GM19324 (cell line): ENCODE results near the gene CLMN.

Source experiments
- ATAC-seq: cut with Tn5 transposase; IDR thresholded peaks from one replicate; pipeline ENCODE4 v1.9.1; 2021; ENCODE audit warnings: mild to moderate bottlenecking, moderate library complexity; ENCODE audit not compliant: unreplicated experiment, low FRiP score

Gene CLMN

DNA sequence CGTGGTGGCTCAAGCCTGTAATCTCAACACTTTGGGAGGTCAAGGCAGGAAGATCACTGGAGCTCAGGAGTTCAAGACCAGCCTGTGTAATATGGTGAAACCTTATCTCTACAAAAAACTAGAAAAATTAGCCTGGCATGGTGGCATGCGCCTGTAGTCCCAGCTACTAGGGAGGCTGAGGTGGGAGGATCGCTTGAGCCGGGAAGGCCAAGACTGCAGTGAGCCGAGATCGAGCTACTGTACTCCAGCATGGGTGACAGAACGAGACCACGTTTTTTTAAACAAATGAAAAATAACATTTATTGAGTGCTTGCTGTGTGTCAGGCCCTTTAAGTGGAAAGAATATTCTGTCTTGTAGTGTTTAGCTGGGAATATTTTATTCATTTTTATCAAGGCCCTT is 26.6 kb upstream of the CLMN start:
- no peak for ATAC-seq

DNA sequence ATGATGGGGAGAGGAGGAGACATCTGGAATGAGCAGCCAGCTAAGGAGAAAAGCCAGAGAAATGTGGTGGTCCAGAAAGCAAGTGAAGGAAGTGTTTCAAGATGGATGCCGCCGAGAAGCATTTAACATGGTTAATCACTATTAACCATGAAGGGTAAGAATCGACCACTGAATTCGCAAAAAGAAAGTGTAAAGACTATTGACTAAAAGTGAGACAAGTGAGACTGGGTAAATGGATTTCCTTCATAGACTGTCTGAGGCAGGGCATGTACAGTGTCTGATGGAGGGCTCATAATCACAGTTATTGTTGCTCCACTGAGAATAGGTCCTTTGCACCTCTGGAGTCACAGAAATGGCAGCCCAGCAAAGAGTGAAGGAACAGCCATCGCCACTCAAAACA is 25.3 kb upstream of the CLMN start:
- ATAC-seq: no peak

DNA sequence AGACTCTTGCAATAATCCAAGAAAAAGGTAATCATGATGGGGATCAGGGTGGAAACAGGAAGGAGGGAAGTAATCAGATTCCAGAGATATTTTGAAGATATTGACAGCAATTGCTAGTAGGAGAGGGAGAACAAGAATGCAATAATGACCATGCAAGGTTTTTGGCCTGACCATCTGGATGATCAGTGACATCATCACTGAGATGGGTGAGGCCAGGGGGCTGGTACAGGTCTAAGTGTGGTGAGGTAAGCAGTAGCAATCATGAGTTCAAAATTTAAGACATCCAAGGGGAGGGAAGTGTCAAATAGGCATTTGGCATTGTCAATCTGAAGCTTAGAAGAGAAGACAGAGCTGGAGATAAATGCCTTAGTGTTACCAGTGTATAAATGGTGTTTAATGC is 24.8 kb upstream of the CLMN start:
- ATAC-seq: no peak

DNA sequence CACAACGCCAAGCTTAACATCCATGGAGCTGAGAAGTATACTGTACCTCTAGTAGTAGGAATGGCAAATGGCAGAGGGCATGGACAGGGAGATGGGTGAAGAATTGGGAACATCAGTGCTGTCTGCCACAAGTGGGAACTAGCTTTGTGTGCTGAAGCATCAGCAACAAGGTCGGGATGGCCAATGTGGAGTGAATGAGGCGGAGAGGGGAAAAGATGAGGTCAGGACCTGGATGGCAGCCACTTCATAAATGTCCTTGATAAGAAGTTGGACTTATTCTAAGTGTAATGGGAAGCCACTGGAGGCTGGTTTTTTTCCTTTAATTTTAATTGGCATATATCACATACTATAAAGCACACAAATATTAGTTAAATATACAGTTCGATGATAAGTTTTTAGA is 21.9 kb upstream of the CLMN start:
- no peak for ATAC-seq

DNA sequence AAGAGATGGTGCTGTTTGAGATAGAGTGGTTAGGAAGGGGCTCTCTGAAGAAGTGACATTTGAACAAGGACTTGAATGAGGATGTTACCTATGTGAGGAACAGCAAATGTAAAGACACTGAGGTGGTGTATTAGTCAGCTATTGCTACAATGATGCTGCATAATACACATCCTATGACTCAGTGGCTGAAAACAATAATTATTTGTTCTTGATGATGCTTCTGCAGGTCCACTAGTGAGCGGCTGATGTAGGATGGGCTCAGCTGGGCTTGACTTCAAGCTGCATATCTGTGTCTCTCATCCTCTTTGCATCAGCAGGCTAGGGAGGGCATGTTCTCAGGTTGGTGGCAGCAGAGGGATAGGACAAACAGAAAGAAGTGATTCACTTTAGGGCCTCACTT is 21.4 kb upstream of the CLMN start:
- no peak for ATAC-seq

DNA sequence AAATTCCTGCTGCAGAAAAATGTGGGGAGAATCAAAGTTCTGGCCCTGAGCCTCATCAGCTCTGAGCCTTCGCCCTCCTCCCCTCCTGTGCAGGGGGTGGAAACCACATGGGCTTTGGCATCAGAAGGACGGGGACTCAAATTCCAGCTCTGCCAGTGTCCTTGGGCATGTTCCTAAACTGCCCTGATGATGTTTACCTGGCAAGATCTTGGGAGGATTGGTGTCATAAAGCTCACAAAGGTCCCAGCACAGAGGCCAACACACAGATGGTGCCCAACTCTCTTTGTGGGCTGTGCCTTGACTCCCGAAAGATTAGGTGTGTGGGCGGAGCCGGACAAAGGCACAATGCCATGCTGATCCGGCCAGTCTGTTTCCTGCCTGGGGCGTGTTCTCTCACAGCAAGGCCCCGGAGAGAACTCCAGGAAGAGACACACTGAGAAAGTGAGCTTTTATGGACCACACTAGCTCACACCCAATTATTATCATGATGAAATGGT is 20.5 kb upstream of the CLMN start:
- no peak for ATAC-seq

DNA sequence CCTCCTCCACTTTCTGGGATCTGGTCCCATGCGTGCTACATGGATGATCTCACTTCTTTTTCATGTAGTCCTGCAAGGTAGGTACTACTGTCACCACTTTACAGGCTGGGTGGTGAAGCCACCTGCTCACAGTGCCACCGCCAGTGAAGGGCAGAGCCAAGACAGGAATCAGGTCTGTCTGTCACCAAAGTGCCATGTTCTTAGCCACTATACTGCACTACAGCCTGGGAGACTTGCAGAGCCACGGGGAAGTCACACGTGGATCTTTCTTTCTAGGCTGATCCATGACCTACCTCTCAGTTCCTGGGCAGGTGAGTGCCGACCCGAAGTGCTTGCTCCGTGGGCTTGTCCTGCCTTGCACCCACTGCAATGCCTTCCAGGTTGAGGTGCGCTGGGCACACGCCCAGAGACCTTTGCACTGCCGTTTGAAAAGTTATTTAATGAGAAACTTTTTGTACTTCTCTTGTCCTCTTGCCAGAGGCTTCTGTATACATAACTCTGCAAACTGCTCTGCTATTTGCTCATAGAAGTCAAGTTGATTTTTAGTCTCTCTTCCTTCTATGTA is 19.7 kb upstream of the CLMN start:
- no peak for ATAC-seq

DNA sequence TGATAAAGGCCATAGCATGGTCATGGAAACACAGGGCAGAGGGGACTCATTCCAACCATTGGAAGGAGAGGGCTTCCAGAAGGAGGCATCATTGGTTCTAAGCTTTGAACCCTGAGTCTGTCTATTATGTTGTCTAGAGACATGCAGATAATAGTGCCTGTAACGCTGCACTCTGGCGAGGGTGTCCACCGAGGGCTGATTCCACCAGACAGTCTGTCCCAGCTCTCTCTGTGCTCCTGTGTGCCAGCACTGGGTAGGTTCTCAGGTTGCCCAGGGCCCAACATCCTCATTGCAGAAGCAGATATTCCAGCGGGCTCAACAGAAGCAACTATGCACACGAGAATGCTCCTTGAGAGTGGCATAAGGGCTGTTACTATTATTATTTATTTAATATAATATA is 18.7 kb upstream of the CLMN start:
- ATAC-seq: no peak

DNA sequence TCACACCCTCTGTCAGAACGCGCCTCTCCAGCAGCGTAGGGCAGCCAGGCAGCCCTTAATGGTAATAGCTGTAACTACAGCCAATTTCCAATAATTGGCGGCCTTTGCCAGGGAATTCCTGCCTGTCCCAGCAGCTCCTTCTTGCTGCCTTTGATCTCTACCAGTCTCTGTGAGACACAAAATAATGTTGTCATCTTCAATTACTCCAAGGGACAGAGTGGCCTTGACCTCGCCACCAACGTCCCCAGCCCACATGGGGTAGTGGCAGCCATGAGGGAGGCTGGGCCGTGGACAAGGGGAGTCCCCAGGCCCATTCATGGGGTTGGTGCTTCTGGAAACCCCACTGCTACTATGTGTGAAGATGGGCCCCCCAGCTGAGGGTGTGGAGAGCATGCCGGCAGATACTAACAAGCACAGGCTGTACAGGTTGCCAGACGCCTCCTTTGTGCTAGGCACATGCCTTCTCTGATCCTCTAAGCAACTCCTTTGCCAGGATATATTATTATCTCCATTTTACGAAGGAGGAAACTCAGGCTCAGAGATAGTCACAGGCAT is 17.4 kb upstream of the CLMN start:
- no peak for ATAC-seq

DNA sequence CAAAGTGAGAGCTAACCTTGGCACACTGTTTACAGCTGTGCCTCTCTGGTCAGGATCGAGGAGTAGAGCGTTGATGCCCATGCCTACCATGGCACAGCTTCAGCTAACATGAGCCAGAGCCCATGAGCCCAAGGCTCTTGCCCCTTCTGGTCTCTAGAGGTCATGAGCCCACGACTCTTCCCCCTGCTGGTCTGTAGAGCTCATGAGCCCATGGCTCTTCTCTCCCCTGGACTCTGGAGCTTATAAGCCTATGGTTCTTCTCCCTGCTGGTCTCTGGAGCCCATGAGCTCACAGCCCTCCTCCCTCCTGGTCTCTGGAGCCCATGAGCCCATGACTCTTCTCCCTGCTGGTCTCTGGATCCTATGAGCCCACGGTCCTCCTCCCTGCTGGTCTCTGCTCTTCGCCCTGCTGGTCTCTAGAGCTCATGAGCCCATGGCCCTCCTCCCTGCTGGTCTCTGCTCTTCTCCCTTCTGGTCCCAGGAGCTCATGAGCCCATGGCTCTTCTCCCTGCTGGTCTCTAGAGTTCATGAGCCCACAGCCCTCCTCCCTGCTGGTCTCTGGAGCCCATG is 16.6 kb upstream of the CLMN start:
- no peak for ATAC-seq

DNA sequence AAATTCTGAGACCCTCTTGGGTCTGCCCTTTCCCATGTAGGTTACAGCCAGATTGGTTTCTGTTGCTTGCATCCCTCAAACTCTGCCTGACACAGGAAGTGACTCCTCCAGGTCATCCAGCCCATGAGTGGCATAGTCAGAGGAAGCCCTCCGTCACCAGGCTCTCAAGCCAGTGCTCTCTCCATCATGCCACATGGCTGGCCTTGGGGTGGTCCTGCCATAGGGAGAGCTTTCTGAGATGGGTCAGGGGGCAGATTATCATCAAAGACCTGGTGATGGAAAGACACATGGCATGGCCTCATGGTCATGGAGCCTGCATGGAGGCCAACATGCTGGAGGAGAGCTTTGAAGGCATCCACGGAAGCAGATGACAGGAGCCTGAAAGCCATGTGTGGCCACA is 15.4 kb upstream of the CLMN start:
- no peak for ATAC-seq

DNA sequence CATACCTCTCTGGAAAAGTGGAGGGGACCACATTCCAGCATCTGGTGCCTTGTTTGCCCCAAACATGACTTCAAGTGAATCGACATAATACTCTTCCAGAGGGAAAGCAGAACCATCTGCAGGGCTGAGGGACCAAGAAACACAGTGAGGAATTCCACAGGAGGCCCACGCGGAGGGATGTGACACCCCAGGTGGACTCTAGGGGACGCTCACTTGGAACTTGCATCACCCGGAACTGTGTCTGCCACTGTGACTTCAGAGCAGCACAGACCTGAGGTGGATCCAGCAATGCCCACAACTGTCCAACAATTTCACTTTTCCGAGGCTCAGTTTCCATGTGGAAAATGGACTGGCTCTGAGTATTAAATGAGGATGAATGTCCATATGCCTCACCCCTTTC is 14.3 kb upstream of the CLMN start:
- ATAC-seq: no peak

DNA sequence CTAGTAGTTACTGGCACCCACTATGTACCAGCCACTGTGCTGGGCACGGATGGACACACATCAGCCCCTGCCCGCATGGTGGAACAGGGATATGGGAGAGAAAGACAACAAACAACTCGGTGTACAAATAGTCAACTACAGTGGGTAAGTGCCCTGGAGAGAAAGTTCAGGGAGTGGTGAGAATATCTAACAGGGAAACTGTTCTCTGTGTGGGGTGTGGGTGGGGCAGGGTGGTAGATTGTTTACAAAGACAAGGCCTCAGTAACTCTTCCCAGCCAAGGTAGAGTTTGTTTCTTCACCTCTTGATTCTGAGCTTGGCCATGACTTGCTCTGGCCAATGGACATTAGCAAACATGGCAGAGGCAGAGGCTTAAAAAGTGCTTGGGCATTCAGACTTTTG is 12.9 kb upstream of the CLMN start:
- ATAC-seq: no peak

DNA sequence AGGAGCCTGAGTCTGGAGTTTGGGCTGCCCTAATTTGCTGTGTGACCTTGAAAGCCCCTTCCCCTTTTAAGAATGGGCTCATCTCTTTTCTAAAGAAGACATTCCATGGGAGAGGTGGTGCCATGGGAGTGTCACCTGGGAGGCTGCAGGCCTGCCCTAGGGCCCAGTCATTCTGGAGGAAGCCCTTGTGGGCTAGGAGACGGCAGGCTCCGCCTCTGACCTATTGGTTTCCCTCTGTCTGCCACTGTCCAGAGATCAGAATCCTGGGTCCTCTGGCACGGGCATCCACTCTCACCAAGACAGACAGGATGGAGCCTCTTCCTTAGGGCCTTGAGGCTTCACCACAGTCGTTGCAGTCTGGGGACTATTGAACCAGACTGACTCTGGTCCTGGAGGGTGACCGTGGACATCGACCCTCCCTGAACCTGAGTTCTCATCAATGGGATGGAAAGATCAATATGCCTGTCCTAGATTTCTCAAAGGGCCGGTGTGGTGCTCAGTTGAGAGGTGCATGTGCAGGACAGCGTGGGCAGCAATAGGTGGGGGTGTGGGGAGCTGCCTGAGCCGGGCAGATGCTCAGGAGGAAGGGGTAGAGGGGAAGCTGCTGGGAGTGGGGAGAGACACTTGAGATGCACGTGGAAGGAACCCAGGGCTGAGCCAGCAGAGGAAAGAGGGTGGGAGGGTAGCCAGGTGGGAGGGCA is 12.2 kb upstream of the CLMN start:
- ATAC-seq: no peak

DNA sequence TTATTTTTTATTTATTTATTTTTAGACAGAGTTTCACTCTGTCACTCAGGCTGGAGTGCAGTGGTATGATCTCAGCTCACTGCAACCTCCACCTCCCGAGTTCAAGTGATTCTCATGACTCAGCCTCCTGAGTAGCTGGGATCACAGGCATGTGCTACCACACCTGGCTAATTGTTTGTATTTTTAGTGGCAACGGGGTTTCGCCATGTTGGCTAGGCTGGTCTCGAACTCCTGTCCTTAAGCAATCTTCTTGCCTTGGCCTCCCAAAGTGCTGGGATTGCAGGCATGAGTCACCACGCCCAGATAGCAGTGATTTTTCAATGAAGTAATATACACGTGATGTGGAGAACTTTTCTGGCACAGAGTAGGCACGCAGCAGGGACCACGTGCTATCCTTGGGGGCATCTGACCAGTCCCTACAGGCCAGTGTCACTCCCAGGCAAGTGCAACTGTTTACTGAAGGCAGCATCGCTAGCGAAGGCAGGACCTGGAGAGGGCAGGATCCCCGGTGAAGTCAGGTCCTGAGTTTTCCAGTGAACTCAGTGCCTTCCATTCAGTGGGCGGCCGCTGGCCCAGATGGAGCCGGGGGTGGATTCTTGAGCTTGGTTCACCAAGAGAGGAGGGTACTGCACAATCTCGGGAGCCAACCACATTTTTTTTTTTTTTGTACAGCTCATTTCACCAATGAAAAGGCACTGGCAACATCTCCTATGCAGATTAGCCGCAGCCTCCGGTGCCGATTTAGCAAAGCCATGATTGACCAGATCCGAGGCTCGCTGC is 11.1 kb upstream of the CLMN start:
- ATAC-seq: no peak

DNA sequence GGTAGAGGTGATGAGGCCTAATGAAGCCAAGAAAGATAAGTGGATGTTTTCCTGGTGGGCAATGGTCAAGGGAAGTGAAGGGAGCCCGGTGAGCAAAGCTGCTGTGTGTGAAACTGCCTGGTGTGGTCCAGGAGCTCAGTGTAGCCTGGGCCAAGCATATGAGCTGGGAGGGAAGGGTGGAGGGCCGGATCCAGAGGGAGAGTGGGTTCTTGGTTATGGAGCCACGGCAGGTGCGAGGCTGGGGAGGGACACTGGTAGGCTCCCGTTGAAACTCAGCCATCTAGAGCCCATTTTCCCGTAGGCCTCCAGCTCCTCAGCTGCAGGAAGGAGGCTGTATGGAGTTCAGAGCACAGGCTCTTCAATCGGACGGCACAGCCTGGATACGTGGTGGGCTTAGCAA is 10.2 kb upstream of the CLMN start:
- no peak for ATAC-seq

DNA sequence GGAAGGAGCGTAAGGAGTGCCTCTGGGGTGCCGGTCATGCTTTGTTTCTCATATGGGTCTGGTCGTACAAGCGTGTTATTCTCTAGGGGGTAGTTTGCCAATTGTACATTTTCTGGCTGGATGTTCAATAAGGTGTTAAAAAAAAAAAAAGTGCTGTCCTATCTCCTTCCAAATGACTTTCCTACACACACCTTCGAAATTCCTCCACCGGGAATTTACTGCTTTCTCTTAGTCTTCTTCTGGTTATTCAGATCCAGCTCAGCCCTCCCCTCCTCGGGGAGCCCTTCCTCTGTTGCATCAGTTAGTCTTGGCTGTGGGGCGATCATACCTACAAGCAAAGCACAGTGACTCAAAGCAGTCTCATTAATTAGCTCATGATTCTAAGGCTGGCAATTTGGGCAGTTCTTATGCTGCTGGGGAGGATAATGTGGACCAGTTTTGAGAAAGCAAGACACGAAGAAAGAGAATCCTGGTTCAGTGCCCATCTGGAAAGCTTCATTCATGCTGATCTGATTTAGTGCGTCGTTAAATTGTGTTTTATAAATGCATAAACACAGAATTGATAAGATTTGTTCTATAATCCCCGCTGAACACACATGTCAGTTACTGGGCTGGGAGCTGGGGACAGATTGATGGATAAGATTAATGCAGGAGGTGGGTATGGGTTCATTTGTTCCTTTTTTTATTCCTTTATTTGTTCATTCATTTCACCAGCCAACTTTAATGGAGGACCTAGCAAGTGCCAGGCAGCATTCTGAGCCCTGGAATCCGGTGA is 9.2 kb upstream of the CLMN start:
- ATAC-seq: no peak

DNA sequence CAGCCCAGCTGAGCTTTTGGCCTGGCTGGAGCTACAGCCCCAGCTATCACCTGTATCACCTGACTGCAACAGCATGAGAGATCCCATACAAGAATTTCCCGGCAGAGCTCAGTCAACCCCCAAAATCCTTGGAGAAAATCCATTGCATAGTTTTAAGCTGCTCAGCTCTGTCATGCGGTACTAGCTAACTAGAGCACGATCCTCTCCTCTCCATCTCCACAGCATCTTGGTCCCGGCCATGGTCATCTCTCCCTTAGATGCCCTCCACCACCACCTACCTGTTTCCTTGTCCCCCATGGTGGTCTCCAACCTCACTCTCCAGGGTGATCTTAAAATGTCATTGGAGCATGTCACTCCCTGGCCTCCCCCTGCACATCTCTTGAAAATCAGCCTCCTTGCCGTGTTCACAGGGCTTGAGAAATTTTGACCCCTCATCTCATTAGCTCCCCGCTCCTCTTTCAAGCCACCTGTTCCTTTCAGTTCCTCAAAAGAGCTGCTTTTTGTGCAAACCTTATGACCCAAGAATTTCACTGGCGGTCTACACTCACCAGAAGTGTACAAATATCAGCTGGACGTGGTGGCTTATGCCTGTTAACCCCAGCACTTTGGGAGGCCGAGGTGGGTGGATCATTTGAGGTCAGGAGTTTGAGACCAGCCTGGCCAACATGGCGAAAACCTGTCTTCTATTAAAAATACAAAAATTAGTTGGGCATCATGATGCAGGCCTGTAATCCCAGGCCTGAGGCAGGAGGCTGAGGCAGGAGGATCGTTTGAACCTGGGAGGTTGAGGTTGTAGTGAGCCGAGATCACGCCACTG is 8.1 kb upstream of the CLMN start:
- peak; percentile 92 for ATAC-seq

DNA sequence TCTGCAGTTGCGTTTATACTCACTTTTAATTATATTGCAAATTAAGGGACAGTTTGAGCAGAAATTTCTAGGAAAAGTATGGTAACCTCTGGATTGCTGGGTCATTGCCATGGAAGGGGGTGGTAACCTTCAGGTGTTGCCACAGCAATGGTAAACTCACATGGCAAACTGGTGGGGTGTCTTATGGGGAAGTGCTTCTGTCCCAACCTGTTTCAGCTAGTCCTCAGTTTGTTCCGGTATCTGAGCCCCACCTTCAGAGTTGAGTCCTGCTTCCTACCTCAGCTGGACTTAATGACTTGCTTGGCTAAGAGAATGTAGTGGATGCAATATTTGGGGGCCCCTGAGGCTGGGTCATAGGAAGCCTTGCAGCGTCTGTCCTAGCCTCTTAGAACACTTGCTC is 7.3 kb upstream of the CLMN start:
- peak; percentile 51 for ATAC-seq

DNA sequence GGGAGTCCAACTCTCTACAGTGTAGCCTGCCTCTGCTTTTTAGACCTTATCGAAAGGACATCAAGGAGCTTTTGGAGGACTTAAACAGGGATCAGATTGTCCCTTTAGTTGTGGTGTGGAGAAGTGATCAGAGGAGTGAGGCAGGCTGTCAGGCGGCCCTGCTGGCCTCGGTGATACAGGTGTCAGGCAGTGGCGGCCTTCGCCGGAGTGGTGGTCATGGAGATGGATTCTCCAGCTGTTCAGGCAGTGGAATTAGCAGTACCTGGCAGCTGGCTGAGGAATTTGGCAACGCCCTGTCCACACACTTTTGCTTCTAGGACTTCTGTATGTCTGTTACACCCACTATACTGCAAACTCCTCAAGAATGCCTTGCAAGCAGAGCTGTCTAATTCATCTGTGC is 4.2 kb upstream of the CLMN start:
- ATAC-seq: no peak
